ENCODE measurements around the gene MOV10.
"Not testable (repeated sequence)": the region's sequence is repeated elsewhere in the genome, so short reads cannot be mapped to it uniquely, and the experiment has no call there.

GRCh38 chr1:112724240-112724639 is 49.8 kb downstream of the MOV10 start:
- not testable (repeated sequence) for TF ChIP-seq POLR2AphosphoS5 (IDR thresholded peaks at IDR 0.05; ENCODE audit: insufficient read depth, low read depth, low read length); CTCF (IDR thresholded peaks at IDR 0.05; ENCODE audit: extremely low read depth in 1 of 2, insufficient read depth in 1 of 2, low read depth in 1 of 2, low read length in 2 of 2); POLR2A (IDR thresholded peaks at IDR 0.05; ENCODE audit: low read depth, low read length); FOS (IDR thresholded peaks at IDR 0.05; ENCODE audit: borderline replicate concordance, insufficient read depth, low read length); MYC (IDR thresholded peaks at IDR 0.05; ENCODE audit: low read depth, low read length)
